Testis (tissue), 2 donors: ENCODE results near the gene ADK.

Experiments used
- CTCF ChIP-seq, 3 experiments: fragments of 450-650 bp in 2 of 3; fragments of 200-600 bp in 1 of 3; sonication (generic) in 1 of 3; IDR thresholded peaks; one replicate each; pipeline ENCODE4 v1.5.1; 2016 to 2019; ENCODE audit warnings: antibody characterized with exemption in 3 of 3, mild to moderate bottlenecking in 2 of 3, moderate library complexity in 1 of 3
- POLR2A ChIP-seq: fragments of 450-650 bp; IDR thresholded peaks from one replicate; pipeline ENCODE4 v1.6.1; 2017; ENCODE audit warnings: antibody characterized with exemption, mild to moderate bottlenecking, moderate library complexity

- TF ChIP-seq CTCF (IDR thresholded peaks at IDR 0.05) (no peak), POLR2A (no peak)
Measured at GRCh38 chr10:74167443-74167842, 16.4 kb downstream of the ADK start.
